Left lung (tissue), 10 donors: Measurements from ENCODE around the gene GPR153. TPM values are rescaled to one million over a fixed set of nuclear protein-coding genes. Genes with fewer than 3 reads are reported as not detected.

Source experiments
- ATAC-seq: fragments of 200-7000 bp; cut with Tn5 transposase; one replicate; pipeline ENCODE4 v1.9.1; 2020; ENCODE audit warnings: moderate library complexity
- DNase-seq, 4 donors: peaks; one replicate each; pipeline ENCODE4 v3.0.0-alpha.2; 2013 to 2020
- H3K27ac ChIP-seq, 2 donors: fragments of 200-600 bp; sonication (generic) in 1 of 2; one replicate each; pipeline versions ENCODE4 v1.5.0 to v1.8.0; 2020 to 2021
- H3K27me3 ChIP-seq, 2 donors: fragments of 200-600 bp; sonication (generic) in 1 of 2; one replicate each; pipeline versions ENCODE4 v1.5.0 to v1.8.0; 2020 to 2021
- H3K36me3 ChIP-seq, 2 donors: fragments of 200-600 bp; sonication (generic) in 1 of 2; one replicate each; pipeline versions ENCODE4 v1.5.0 to v1.8.0; 2020 to 2021
- H3K4me1 ChIP-seq, 2 donors: fragments of 200-600 bp; one replicate each; pipeline ENCODE4 v1.8.0; 2021
- H3K4me3 ChIP-seq, 2 donors: fragments of 200-600 bp; sonication (generic) in 1 of 2; one replicate each; pipeline versions ENCODE4 v1.5.0 to v1.8.0; 2020 to 2021; ENCODE audit warnings: mild to moderate bottlenecking in 1 of 2
- H3K9me3 ChIP-seq, 2 donors: fragments of 200-600 bp; sonication (generic) in 1 of 2; one replicate each; pipeline versions ENCODE4 v1.5.0 to v1.8.0; 2020 to 2021
- CTCF ChIP-seq, 2 donors: fragments of 200-600 bp; sonication (generic) in 1 of 2; IDR thresholded peaks; one replicate each; pipeline versions ENCODE4 v1.5.0 to v1.8.0; 2021; ENCODE audit warnings: antibody characterized with exemption in 2 of 2
- intact Hi-C, 2 donors: fragments of 100-400 bp; cut with DNase I; formaldehyde crosslinking; loops; one replicate each; pipeline versions ENCODE4 v1.11.2 to v1.14.2; 2022
- polyA plus RNA-seq, 6 donors: library from polyadenylated mRNA; unstranded; fragments of 120-200 nt; gene quantifications; one replicate each; pipeline ENCODE4 v1.2.1, GENCODE V29; 2013; ENCODE audit not compliant: insufficient read length in 6 of 6
- total RNA-seq, 2 donors: library from RNA; stranded (reverse); fragmentation: NEBNext Ultra II Directional; extraction: Animal tissue kit (Norgen Biotek cat#: 25700); gene quantifications; one replicate each; pipeline ENCODE4 v1.2.1, GENCODE V29; 2021
- donor health status: DM: no; HTN: yes; CAD: no.
- donor health status: DM: no; HTN: no; CAD: no.

Gene GPR153
- total and polyA plus RNA-seq, 8 donors, result 13.8 to 31.6 (median 18.0) TPM

GRCh38 chr1:6287431-6287886, 26.6 kb upstream of the GPR153 start:
- Histone ChIP-seq H3K4me1 (peaks cover 0 to 3% of the 10 kb centered on the region in 2 donors), H3K4me3 (no peak overlapping the region), H3K36me3 (no peaks in the 10 kb centered on the region), H3K27me3 (no peaks in the 10 kb centered on the region), H3K9me3 (no peaks in the 10 kb centered on the region), H3K27ac (peak overlapping the region in 1 of 2 donors; percentile 53)
- intact Hi-C loops, result no loop called here
- ATAC-seq (peak; percentile 87), DNase-seq (peak in 2 of 4 donors; percentile 59 to 80)
- no peak for TF ChIP-seq CTCF (IDR thresholded peaks at IDR 0.05)

GRCh38 chr1:6287029-6287428, 26.1 kb upstream of the GPR153 start:
- H3K27me3 ChIP-seq, result no peaks in the 10 kb centered on the region
- no peaks in the 10 kb centered on the region for H3K9me3 ChIP-seq
- H3K4me3 ChIP-seq, result no peak overlapping the region
- no peak for TF ChIP-seq CTCF (IDR thresholded peaks at IDR 0.05)
- no peaks in the 10 kb centered on the region for H3K36me3 ChIP-seq
- peak; percentile 26 for ATAC-seq
- peaks cover 0 to 3% of the 10 kb centered on the region in 2 donors for H3K4me1 ChIP-seq
- peak overlapping the region in 1 of 2 donors; percentile 53 for H3K27ac ChIP-seq
- no peak for DNase-seq
- intact Hi-C loops, result no loop called here

- H3K4me1 ChIP-seq, result peaks cover 0 to 3% of the 10 kb centered on the region in 2 donors
- DNase-seq (no peak), ATAC-seq (no peak)
- no peak overlapping the region for H3K4me3 ChIP-seq
- no peak for TF ChIP-seq CTCF (IDR thresholded peaks at IDR 0.05)
- intact Hi-C loops, result no loop called here
- H3K27me3 ChIP-seq, result no peaks in the 10 kb centered on the region
- no peak overlapping the region for H3K27ac ChIP-seq
- H3K36me3 ChIP-seq, result no peaks in the 10 kb centered on the region
- H3K9me3 ChIP-seq, result no peaks in the 10 kb centered on the region
Measured at GRCh38 chr1:6286266-6286665, 25.4 kb upstream of the GPR153 start.

- Histone ChIP-seq H3K36me3 (peaks cover 0 to 2% of the 10 kb centered on the region in 2 donors), H3K4me1 (peaks cover 0 to 3% of the 10 kb centered on the region in 2 donors), H3K27ac (no peak overlapping the region), H3K9me3 (no peaks in the 10 kb centered on the region), H3K4me3 (no peak overlapping the region), H3K27me3 (no peaks in the 10 kb centered on the region)
- intact Hi-C loops, result no loop called here
- TF ChIP-seq CTCF (IDR thresholded peaks at IDR 0.05), result no peak
- DNase-seq, result no peak
- ATAC-seq, result no peak
Measured at GRCh38 chr1:6285336-6285735, 24.4 kb upstream of the GPR153 start.

- H3K4me3 ChIP-seq, result no peak overlapping the region
- peaks cover 0 to 3% of the 10 kb centered on the region in 2 donors for H3K4me1 ChIP-seq
- peaks cover 0 to 5% of the 10 kb centered on the region in 2 donors for H3K36me3 ChIP-seq
- H3K27me3 ChIP-seq, result no peaks in the 10 kb centered on the region
- no peak for TF ChIP-seq CTCF (IDR thresholded peaks at IDR 0.05)
- no peaks in the 10 kb centered on the region for H3K9me3 ChIP-seq
- intact Hi-C loops, result no loop called here
- no peak overlapping the region for H3K27ac ChIP-seq
- ATAC-seq (no peak), DNase-seq (no peak)
Measured at GRCh38 chr1:6282577-6283270, 21.8 kb upstream of the GPR153 start.
